ELF-1 (cell line): ENCODE data around the gene GABRG3.
A peak's percentile ranks its signal among the peaks of the same experiment; 100 is the strongest.

Experiments
- DNase-seq: peaks from one replicate; pipeline ENCODE4 v3.0.0-alpha.2; 2016; ENCODE audit warnings: low read depth, low spot score

The GABRG3 gene

DNA sequence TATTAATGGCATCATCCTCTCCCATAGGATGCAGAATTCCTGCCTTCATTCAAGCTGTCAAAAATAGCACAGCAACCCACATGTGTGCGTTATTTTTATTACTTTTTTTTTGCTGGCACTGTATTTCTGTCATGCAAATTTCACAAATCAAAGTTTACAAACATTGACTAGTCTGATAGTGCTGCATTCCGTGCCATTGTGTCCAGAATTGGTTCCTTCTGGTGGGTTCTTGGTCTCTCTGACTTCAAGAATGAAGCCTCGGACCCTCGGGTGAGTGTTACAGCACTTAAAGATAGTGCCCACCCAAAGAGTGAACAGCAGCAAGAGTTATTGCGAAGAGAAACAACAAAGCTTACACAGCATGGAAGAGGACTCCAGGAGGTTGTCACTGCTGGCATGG, 490.2 kb downstream of the GABRG3 start:
- no peak for DNase-seq

DNA sequence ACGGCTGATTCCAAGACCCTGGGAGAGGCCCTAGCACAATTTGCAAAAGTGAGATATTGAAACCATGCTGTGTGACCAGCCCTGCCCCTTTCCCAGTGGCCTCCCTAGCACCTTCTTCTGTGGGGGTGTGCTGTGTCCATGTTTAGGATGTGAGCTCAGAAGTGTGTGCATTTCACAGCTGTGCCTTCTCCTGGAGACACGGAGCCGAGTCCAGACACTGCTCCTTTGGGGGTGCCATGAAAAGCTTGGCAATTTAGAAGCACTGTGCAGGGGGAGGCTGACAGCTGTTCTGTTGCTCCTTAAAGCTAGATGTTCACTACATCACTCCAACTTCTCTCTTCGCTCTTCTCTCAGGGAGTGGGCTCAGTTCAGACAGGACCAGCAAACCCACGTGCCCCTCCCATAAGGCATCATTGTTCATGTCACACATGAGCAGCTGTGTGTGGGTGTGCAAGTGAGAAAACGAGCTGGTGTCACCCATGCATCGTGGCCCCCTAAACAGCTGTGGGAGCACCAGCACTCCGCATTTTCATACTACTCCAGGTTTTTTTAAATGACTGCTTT, 492.6 kb downstream of the GABRG3 start:
- no peak for DNase-seq

DNA sequence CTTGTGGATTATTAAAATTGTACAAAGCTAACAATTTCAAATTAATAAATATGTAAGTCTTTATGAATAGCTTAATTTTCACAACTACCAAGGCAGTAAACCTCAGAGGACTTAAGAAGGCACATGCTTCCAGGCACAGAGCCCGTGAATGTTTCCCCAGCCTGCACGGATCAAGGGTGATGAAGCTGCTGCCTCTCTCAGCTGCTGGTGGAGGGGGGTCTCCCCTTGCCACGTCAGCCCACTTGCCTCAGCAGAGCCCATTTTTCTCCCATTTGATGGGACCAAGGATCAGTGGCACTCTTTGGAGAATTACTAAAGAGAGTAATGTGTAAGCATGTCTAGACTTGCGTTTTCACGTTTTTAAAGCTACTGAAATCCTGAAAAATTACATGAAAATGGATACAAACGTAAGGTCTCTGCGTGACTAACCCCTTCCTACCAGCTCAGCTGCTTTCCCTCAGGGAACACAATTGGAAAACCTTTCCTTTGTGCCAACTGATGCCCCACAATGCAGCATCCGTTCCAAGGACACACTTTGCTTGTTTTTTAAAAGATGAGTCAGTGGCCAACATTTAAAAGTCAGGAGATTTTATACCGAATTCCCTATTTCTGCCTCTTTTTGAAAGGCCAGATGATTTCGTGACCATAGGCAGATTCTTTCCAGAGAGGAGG, 494.1 kb downstream of the GABRG3 start:
- DNase-seq, result no peak

DNA sequence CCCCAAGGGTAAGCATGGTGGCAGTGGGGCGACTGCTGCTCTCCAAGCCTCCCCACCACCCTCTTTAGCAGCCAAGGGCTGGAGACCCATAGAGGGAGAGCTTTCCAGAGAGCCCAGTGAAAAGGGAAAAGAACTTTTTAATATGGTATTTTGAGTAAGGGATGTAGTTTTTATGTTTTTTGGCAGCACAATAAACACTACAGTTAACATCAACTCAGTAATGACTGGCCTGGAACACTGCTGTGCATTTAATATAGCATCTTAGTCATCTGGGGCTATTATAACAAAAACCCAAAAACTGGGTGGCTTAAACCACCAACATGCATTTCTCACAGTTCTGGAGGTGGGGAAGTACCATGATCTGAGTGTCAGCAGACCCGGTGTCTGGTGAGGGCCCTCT, 495.8 kb downstream of the GABRG3 start:
- DNase-seq, result no peak

DNA sequence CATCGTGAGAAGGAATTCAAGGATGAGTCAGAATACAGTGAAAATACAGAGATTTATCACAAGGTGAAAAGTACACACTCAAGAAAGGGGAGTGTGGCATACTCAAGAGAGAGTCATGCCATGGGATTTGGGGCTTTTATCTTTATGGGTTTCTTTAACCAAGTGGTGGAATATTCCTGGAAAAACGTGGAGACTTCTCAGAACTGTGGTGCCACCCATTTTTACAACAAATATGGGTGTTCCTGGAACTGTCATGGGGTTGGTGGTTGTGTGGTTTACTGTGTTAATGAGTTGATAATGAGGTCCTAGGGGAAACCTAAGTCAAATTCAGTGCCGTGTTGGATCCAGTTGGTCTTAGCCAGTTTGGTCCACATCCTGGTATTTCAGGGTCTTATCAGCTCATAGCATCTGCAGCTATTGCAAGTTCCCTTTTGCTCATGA, 497.2 kb downstream of the GABRG3 start:
- no peak for DNase-seq

DNA sequence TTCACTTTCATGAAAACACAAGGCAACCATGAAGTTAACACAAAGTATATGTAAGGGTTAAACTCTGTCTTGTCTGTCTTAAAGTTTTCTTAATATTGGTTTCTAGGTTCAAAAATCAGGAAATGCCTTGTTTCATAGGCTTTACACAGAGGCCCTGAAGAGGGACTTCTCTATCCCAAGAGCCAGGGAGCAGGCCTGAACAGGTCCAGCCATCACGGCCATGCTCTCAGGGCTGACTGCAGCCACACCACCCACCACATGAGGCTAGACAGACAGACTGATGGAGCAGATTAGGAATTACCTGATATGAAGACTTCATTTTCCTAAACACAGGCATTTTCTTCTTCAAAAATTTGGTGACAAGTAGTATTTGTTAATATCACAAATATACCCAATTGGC, 502.9 kb downstream of the GABRG3 start:
- no peak for DNase-seq

DNA sequence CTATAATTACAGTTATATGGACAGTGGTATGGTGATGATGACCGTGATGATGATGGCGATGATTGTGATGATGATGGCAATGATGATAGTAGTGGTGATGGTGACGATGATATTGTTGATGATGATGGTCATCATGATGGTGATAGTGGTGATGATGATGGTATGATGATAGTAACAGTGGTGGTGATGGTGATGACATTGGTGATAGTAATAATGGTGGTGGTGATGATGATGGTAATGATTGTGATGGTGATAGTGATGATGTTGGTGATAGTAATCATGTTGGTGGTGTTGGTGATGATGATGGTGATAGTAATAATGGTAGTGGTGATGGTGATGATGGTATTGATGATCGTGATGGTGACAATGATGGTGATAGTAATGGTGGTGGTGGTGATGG, 504.4 kb downstream of the GABRG3 start:
- no peak for DNase-seq

DNA sequence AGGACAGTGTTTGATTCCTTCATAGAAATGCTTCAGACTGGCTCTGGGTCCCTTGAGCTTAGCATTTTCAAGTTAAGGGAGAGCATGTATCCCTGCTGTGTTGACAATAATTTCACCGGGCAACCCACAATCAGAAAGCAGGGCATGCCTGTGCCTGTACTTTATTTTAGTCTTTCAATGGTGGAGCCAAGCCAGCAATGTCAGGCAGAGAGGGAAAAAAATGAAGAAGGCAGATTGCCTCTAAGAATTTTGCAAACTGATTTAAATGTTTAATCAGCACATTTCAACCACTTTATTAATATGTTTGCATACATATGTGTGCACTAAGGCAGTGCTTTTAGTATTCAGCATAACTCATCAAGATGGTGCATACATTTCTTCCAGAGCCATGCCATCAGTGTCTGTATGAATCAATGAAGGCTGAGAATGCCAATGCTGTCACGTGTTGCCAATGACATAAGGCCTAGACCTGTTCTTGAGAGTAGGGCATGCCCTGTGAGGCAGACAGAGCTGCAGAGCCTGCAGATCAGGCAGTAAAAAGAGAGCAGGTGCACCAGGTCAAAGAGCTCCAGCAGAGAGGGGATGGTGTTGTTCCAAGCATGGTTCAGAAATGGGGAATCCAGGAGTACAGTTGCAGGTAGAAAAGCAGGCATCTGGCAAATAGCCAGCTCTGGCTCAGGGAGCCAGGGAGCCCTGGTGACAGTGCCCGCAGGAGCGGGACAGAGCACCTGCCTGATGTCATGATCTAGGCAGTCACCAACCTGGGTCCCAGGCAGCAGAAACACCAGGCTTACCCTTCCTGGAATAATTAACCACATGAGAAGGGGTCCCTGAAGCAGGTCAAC, 508.5 kb downstream of the GABRG3 start:
- DNase-seq, result no peak

DNA sequence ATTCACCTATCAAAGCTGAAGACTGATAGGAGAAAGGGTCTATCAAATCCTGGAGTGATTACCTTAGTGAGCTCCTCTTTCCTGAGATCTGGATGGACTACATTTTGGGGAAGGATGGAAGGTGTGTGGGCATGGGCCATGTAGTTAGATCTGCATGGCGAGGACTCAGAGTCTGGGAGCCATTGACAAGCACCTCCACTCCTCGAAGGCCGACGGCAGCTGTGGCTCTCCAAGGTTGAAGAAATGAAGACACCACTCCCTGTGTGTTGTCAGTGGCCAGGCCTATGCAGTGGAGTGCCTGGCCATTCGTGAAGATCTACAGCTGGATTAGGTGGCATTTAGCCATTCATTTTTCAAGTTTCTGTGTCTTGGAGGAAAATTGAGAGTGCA, 509.2 kb downstream of the GABRG3 start:
- no peak for DNase-seq

DNA sequence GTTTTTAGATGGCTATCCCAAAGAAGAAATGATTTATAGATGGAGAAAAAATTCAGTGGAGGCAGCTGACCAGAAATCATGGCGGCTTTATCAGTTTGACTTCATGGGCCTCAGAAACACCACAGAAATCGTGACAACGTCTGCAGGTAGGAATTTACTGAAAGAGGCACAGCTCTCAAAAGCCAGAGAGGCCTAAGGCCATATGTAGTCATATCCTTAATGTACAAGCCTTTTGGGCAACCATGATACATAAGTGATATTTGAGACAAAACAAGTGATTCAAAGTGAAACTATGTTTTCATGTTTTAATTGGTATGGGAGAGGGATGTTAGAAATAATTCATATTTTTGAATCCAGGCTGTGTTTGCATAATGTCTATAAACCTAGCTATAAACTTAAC, 509.7 kb downstream of the GABRG3 start:
- DNase-seq, result no peak

DNA sequence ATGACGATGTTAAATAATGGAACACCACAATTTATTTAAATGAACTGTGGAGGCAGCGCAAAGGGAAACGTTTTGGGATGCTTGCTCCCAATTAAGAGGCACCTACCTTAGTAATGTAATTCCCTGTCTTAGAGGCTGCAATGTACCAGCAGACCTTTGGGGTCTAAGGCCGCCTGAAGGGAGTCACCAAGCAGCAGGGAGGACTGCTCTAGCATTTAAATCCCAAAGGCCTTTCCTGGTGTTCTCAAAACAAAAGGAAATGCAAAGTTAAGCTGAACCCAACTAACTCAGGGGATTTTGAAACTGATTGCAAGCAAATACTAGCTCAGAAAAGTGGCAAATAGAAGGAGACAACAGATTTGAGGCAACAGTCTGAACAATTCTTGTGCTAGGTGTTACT, 510.8 kb downstream of the GABRG3 start:
- DNase-seq, result peak; percentile 39

DNA sequence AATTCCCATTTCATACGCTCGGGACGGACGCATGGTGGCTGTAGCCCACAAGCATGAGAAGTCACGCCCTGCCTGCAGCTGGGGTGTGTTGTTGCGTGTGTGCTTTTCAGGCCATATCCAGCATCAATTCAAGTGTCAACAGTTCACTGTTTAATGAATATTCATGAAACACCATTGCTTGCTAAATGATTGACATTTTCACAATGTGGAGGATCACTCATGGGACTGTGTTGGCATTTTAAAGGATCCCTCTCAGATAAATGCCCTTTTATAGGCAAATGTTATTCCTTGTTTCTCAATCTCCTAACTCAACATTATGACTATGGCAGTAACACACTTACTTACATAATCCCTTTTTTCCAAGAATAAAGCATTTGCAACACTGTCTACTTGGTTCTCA, 511.3 kb downstream of the GABRG3 start:
- no peak for DNase-seq

DNA sequence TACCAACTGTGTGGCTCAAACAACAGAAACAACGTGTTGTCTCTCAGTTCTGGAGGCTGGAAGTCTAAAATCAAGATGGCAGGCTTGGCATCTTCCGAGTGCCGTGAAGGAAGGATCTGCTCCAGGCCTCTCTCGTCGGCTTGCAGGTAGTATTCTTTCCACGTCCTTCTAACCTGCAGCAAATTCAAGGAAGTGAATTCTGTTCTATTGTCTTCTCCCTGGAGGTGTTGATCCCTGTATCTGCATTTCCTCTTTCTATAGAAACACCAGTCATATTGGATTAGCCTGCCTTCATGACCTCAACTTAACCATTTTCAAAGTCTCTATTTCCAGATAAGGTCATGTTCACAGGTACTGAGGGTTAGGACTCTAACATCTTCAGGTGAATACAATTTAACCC, 512.1 kb downstream of the GABRG3 start:
- no peak for DNase-seq

DNA sequence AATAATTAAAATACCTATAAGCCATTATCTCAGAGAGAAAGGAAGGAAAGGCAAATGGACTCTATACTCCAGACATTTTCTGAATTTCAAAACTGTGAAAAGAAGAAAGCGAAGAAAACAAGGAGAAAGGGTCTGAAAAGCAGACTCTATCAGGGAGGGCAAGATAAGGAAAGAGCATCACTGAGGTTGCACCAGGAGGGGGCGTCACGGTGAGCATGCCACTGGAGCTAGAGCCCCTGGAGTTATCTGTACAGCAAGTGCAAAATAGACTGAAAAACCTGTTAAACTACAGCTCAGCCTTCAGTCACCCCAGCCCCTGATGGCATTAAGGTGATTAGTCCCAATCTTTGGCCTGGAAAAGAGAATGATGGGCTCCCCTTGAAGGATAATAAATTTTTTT, 514.3 kb downstream of the GABRG3 start:
- DNase-seq, result no peak

DNA sequence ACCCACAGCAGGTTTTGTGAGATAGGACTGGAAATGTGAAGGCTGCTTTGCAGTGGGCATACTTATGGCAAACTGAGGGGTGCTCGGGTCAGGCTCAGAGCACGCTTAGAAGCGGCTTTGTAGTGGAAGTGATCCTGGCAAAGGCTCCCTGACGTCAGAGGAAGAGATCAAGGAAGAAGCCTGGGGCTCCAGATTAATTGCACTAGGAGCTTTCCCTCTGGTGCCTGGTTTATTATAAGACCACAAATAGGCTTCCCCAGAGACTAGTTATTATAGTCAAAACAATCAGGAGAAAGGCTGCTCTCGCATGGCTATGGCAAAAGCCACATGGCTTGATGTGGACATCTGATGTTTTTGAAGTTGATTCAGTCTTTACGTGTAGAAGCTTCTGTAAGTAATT, 515.1 kb downstream of the GABRG3 start:
- no peak for DNase-seq

DNA sequence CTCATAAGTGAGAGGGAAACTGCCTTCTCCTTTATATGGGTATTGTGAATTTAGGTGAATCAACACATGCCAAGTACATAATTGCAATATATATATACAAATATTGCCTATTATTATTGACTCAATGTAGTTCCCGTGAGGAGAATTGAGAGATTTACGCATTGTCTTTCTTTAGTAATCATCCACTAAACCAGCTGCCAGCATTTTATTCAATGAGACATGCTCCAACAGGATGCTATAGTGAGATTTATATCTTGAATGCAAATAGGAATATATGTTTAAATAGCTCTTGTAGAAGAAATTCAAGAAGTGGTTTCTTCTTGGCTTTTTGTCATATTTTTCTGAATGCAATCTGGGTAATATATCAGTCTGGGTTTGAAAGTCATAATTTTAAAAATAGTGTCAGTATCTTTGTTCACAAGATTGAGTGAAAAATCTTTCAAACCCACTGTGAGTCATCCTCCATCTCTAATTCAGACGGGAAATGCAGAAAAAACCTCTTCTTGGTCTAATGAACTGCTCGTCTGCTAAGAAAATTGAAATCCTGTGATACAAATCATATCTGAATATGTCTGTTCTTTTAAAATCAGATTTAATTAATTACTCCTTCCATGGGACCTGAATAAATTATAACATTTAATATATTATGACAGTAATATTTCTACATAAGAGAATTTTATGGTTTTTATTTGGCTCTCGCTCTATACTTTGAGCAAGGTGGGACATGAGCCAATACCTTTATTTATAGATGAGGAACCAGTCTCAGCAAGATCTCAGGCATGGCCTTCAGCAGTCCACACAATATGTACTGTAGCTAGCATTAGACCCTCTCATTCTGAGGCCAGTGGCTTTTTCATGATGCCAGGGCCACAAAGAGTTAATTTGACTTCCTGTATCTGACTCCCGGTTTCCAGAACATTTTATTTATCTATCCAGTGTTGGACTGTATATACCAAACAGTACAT, 516.0 kb downstream of the GABRG3 start:
- DNase-seq, result no peak

DNA sequence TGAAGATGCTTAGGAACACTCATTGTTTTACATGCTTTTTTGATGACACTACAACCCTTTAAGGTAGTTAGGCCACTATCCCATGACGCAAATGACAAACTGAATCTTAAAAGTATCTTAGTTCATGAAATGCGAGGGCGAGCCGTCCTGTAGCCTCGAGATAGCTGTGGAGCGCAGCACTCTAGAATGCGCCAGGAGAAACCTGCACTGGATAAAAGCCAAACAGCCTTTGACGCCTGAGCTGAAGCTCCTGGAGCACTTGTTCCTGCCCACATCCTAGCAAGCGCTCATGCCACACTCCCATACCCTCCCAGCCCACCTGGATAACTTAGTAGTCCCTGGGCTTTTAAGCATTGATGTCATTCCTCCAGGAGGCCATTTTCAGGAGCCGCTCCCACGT, 516.9 kb downstream of the GABRG3 start:
- DNase-seq, result no peak

DNA sequence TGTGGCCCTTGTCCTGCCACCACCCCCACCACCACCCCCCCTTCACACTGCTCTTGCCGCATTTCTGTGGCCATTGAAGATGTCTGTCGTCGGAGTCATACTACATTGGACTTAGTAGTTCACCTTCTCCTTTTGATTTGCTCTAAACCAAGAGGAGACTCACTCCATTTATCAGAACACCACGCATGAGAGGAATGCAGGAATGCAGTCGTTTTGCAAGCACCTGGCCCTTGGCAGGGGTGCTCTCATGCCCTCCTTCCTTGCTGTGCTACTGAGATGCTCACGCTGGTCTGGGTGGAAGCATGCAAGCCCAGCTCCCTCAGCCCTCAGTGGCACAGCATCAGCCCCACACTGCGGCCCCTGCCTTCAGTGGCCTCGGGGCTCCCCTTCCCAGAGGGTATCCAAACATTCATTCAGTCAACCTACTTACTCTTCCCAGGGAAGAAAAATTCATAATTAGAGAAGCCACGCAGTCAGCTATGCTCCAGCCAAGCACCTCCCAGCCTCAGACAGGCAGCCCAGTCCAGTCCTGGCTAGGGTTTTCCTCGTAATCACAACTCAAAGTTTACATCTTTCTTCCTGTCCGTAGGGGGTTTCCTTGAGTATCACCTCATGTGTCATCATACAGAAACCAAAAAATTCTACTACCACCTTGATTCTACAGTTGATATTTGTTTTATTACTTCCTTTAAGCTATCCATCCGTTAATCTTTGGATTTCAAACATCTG, 520.0 kb downstream of the GABRG3 start:
- no peak for DNase-seq

DNA sequence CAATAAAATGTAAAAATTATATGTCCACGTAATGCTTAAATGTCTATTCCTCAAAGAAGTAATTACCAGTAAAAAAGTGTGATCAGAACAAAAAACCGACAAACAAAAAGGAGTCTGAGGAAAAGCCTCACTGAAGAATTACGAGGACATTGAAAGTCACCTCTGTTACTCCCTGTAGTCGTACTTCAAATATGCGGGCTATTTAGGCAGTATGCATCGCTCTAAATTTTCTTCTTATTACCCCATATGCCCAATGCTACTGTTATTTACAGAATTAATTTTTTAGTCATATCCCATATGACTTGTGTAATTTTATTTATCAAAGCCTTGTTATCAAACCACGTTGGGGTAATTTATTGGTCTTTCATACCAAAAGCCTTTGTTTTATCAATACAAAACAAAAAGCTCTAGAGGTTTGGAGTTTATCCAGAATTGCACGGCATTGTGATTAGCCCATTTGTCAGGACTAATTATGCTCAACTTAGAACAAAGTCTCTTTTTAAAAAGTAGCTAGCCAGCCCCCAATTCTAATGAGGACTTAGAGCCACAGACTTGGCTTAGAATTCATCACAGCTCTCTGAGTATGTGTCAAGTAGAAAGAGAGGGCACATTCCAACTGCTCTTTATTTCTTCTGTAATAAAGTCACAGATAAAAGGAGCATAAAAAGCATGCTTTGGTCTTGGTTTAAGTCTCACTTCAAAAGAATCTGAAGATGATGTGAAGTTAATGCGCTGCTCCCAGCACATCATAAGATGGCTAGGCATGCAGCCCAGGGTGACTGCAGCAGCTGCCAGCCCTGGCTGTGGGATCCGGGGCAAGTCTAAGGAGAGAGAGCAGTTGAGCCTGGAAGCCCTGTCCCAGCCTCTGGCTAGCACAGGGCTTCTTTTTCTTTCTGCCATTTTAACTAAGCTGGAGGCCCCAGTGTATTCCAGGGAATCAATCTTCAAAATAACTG, 521.0 kb downstream of the GABRG3 start:
- no peak for DNase-seq

DNA sequence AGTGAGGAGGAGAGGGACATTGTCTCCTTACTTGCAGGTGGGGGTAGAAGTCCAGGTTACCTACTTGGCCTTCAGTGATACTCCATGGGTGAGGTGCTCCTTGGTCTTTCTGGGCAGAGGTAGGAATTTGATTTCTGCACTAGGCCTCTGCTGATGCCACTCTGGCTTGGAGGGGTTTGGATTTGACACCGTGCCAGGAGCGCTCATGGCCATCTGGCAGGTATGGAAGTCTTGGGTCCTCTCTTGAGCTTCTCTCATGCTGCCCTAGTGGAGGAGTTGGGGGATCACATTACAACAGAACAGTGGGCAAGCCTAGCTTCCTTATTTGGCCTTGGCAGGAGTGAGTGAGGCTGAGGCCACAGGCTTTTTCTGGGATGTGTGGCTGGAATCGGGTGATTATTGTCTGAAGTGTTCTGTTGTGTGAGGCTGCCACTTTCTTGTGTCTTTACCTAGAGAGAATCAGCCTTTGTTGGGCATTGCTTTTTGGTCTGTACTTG, 525.0 kb downstream of the GABRG3 start:
- DNase-seq, result no peak
